ENCODE data around the gene WDR11.

The WDR11 gene

DNA sequence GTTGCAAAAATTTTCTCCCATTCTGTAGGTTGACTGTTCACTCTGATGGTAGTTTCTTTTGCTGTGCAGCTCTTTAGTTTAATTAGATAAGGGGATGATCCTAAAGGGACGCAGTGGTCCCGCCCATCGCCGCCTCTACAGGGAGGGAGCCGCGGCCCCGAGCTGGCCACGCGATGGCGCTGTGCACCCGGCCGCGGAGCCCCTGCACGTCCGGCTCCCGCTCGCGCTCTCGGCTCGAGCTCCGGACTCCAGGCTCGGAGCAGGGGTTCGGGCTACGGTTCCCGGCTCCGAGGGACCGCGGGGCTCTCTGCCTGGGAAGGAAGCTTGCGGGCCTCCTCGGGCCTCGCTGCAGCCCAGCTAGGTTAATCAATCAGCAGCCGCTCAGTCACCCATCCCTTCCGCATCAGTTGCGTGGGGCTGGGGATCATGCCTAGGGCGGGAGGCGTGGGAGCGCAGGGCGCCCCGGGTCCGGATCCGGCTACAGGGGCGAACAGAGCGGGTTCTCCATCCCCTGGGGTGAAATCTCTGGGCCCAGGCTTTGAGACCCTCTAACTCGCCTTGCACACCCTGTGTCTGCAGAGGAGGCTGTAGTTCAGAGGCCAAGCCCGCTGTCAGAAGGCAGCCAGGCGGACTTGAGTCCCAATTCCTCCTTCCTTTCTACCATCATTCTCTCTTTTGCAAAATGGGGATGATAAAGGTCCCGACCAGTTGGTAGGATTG, 97.9 kb downstream of the WDR11 start:
- DNase-seq, result no peak

GRCh38 chr10:120949609-120950031, 98.5 kb downstream of the WDR11 start:
- no peak for DNase-seq

- DNase-seq, result no peak
Measured at GRCh38 chr10:120950051-120950561, 98.9 kb downstream of the WDR11 start.

- no peak for DNase-seq
Measured at GRCh38 chr10:120951288-120951687, 100.1 kb downstream of the WDR11 start.

- no peak for DNase-seq
Measured at GRCh38 chr10:120953897-120954296, 102.7 kb downstream of the WDR11 start.

Data from NCI-H187 treated with DMSO at 0.1 percent for 48 hours (cell line).